K562 (cell line): ENCODE measurements around the gene WSCD2. TPM values are rescaled to one million over a fixed set of nuclear protein-coding genes. Genes with fewer than 3 reads are reported as not detected.

ENCODE experiments used
- ATAC-seq: fragments of 200-7000 bp; cut with Tn5 transposase; 3 replicates; pipeline ENCODE4 v1.9.1; 2020; ENCODE audit warnings: moderate library complexity
- BruUV-seq: library from RNA; stranded (reverse); fragments of 400-500 nt; replicated peaks from 2 replicates; lab custom pipeline; 2021; lab: Mats Ljungman, UMichigan
- CTCF ChIA-PET: fragments of 300-600 bp; formaldehyde crosslinking; extraction: SDS; loops from one replicate; lab custom pipeline; 2021; ENCODE audit warnings: low intra/inter-chr PET ratio; lab: Yijun Ruan, JAX
- POLR2A ChIA-PET: fragments of 300-600, 350-650 bp; sonication (Branson Sonifier 250); formaldehyde crosslinking; extraction: SDS; loops from one replicate; lab custom pipeline; 2021; ENCODE audit warnings: antibody characterized with exemption, inconsistent platforms; lab: Yijun Ruan, JAX
- DNase-seq, 4 experiments: peaks; one replicate each; pipeline versions ENCODE4 v3.0.0 to v3.0.0-alpha.2; 2011 to 2018; ENCODE audit warnings: low spot score in 3 of 4, mixed read lengths in 3 of 4; ENCODE audit errors: extremely low read depth in 1 of 4
- FAIRE-seq: peaks from 2 replicates; lab custom pipeline; 2011; peaks lifted over from hg19 to GRCh38; lab: Jason Lieb, UNC
- H2AFZ ChIP-seq: 2 replicates; pipeline ENCODE4 v1.6.0; 2011; ENCODE audit warnings: low read depth, low read length, control low read depth, inconsistent platforms
- H3K27ac ChIP-seq: fragments of 200-600 bp; 3 replicates; pipeline ENCODE4 v1.8.0; 2011; ENCODE audit warnings: low read depth, mild to moderate bottlenecking, control low read depth, inconsistent platforms, low read length, moderate library complexity, mixed read lengths; ENCODE audit errors: extremely low read depth
- H3K27me3 ChIP-seq, 2 experiments: fragments of 300-600 bp in 1 of 2; 2 replicates in 1 of 2; 3 replicates in 1 of 2; pipeline versions ENCODE4 v1.6.0 to v1.8.0; 2011; ENCODE audit warnings: inconsistent platforms in 2 of 2, low read length in 2 of 2, mild to moderate bottlenecking in 1 of 2, mixed read lengths in 1 of 2, moderate library complexity in 1 of 2; ENCODE audit not compliant: control insufficient read depth in 2 of 2, insufficient read depth in 2 of 2
- H3K36me3 ChIP-seq: fragments of 300-600 bp; 3 replicates; pipeline ENCODE4 v1.8.0; 2011; ENCODE audit warnings: mild to moderate bottlenecking, low read length, inconsistent platforms; ENCODE audit not compliant: control insufficient read depth, insufficient read depth
- H3K4me1 ChIP-seq, 2 experiments: fragments of 200-600 bp in 1 of 2; replicated peaks in 1 of 2; 2 replicates in 1 of 2; 3 replicates in 1 of 2; pipeline versions ENCODE4 v1.5.1 to v1.8.0; 2011; ENCODE audit warnings: inconsistent platforms in 2 of 2, low read length in 2 of 2, mild to moderate bottlenecking in 1 of 2, mixed read lengths in 1 of 2, moderate library complexity in 1 of 2; ENCODE audit not compliant: control insufficient read depth in 2 of 2, insufficient read depth in 2 of 2
- H3K4me2 ChIP-seq: 2 replicates; pipeline ENCODE4 v1.6.1; 2011; ENCODE audit warnings: low read length, control low read depth, inconsistent platforms, mixed read lengths; ENCODE audit not compliant: insufficient read depth
- H3K4me3 ChIP-seq: fragments of 200-600 bp; sonication (generic), shearing (Covaris generic); 2 replicates; pipeline ENCODE4 v1.5.1; 2016; ENCODE audit warnings: control low read depth, inconsistent platforms
- H3K79me2 ChIP-seq: fragments of 200-600 bp; 3 replicates; pipeline ENCODE4 v1.8.0; 2011; ENCODE audit warnings: low read length, inconsistent platforms; ENCODE audit not compliant: control insufficient read depth, insufficient read depth
- H3K9ac ChIP-seq, 2 experiments: 2 replicates each; pipeline versions ENCODE4 v1.6.0 to v1.6.1; 2011; ENCODE audit warnings: low read depth in 2 of 2, low read length in 2 of 2, control low read depth in 1 of 2, inconsistent platforms in 1 of 2, mild to moderate bottlenecking in 1 of 2, mixed read lengths in 1 of 2; ENCODE audit not compliant: insufficient read depth in 1 of 2
- H3K9me1 ChIP-seq: one replicate; pipeline ENCODE4 v1.6.0; 2011; ENCODE audit warnings: inconsistent platforms, mild to moderate bottlenecking, low read length, moderate library complexity; ENCODE audit not compliant: control insufficient read depth, insufficient read depth
- H3K9me3 ChIP-seq: replicated peaks from 2 replicates; pipeline ENCODE4 v1.5.1; 2011; ENCODE audit warnings: low read depth, low read length, inconsistent platforms; ENCODE audit not compliant: control insufficient read depth, insufficient read depth
- H4K20me1 ChIP-seq: replicated peaks from 2 replicates; pipeline ENCODE4 v1.6.1; 2011; ENCODE audit warnings: low read length, inconsistent platforms, mixed read lengths; ENCODE audit not compliant: control insufficient read depth, insufficient read depth
- C11orf30 ChIP-seq: fragments of 450-650 bp; IDR thresholded peaks from 2 replicates; pipeline ENCODE4 v1.6.1; 2016; ENCODE audit warnings: low read depth, mild to moderate bottlenecking
- ELF4 ChIP-seq: fragments of 450-650 bp; formaldehyde crosslinking; IDR thresholded peaks from 2 replicates; pipeline ENCODE4 v1.4.0; 2022; ENCODE audit warnings: missing genetic modification characterization
- MAFF ChIP-seq: IDR thresholded peaks from 2 replicates; pipeline ENCODE4 v1.6.1; 2012; ENCODE audit warnings: low read length, improper control_type of control experiment
- MAFG ChIP-seq: fragments of 450-650 bp; conservative IDR thresholded peaks from 2 replicates; pipeline ENCODE4 v1.6.1; 2016; ENCODE audit warnings: missing genetic modification characterization, missing compliant biosample characterization
- MAFK ChIP-seq: IDR thresholded peaks from 2 replicates; pipeline ENCODE4 v1.6.1; 2011; ENCODE audit warnings: low read length, improper control_type of control experiment
- TOE1 ChIP-seq, 2 experiments: fragments of 450-650 bp in 1 of 2; sonication (generic) in 1 of 2; formaldehyde crosslinking in 1 of 2; IDR thresholded peaks; 2 replicates each; pipeline versions ENCODE4 v1.7.1 to v1.8.0; 2016 to 2022; ENCODE audit warnings: borderline replicate concordance in 2 of 2, mild to moderate bottlenecking in 2 of 2, antibody characterized with exemption in 1 of 2, inconsistent platforms in 1 of 2, low read depth in 1 of 2, missing genetic modification reagents in 1 of 2, moderate library complexity in 1 of 2
- ZNF316 ChIP-seq: fragments of 450-650 bp; IDR thresholded peaks from 2 replicates; pipeline ENCODE4 v1.6.1; 2016
- ZNF76 ChIP-seq: fragments of 250-450 bp; sonication (Bioruptor Pico); IDR thresholded peaks from 2 replicates; pipeline ENCODE4 v1.4.0; 2020; ENCODE audit warnings: mild to moderate bottlenecking, moderate library complexity, borderline replicate concordance
- WGBS: fragments of 100-300 bp; shearing (Covaris generic); methylation state at CpG from one replicate; pipeline ENCODE4 v1.1.6; 2016; ENCODE audit warnings: low coverage, mixed read lengths; ENCODE audit not compliant: insufficient coverage; ENCODE audit errors: missing lambda C conversion rate; 5-methylcytosine and 5-hydroxymethylcytosine counted together
- in situ Hi-C: fragments of 300-500 bp; cut with MboI; formaldehyde crosslinking; loops from 4 replicates; pipeline ENCODE4 v1.15.0; 2018; ENCODE audit warnings: inconsistent platforms, mixed read lengths
- intact Hi-C: fragments of 100-400 bp; cut with micrococcal nuclease; formaldehyde crosslinking; loops from 2 replicates; pipeline ENCODE4 v1.14.2; 2022
- polyA plus RNA-seq, 8 experiments: library from polyadenylated mRNA; depleted of rRNA in 4 of 8; stranded (reverse) in 5 of 8; unstranded in 3 of 8; fragments of >200 nt; fragmentation: Nextera tagmentation in 2 of 8; fragmentation: Illumina TruSeq in 1 of 8; extraction: Ambion mirVana in 2 of 8; extraction: Trizol in 1 of 8; gene quantifications; 2 replicates each; pipeline versions ENCODE4 v1.2.1 to v1.2.3, GENCODE V29; 2011 to 2014; ENCODE audit warnings: inconsistent platforms in 1 of 8, missing spikeins in 1 of 8
- total RNA-seq, 7 experiments: library from RNA; depleted of rRNA in 6 of 7; stranded (reverse); fragments of >200 nt in 6 of 7; fragmentation: Illumina TruSeq in 2 of 7; extraction: Trizol in 2 of 7; gene quantifications; 2 replicates each; pipeline versions ENCODE4 v1.2.1 to v1.2.3, GENCODE V29; 2011 to 2021; ENCODE audit warnings: low replicate concordance in 1 of 7
- TF ChIP-seq, protein P1 (sequence below): sonication (generic); formaldehyde crosslinking; IDR thresholded peaks from 2 replicates; pipeline ENCODE4 v1.5.0; 2020; ENCODE audit warnings: missing genetic modification reagents

The WSCD2 gene
- total and polyA plus RNA-seq, 9 of the 15 experiments (the other 6 are each of a cell fraction or from before 2014, with no cell fraction given): 0.72 to 14.1 (median 4.0) TPM

DNA sequence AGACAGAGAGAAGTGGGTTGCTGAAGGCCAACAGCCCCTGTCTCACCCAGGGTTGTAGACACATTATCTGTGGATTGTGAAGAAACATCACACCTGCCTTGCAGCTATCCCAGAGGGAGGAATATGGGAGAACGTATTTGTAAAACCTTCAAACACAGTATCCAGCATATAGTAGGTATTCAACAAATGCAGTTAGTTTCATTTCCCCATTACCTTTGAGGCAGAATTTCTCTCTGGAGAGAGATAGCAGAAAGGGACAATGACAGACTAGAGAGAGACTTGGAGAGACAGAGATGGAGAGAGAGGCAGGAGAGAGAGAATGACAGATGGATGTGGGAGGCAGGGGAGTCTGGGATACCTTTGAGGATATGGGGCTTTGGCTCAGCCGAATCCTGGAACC is 62.0 kb downstream of the WSCD2 start:
- CTCF ChIA-PET: interaction anchor here (1.0 to 1.5 kb wide), 2 partner anchors 90 to 128 kb away, joined by 4 read pairs; no protein-coding TSS in a partner anchor
- no peaks in the 10 kb centered on the region for H3K79me2 ChIP-seq
- H4K20me1 ChIP-seq: peaks cover 3% of the 10 kb centered on the region
- DNase-seq (no peak), ATAC-seq (no peak), FAIRE-seq (no peak)
- H3K36me3 ChIP-seq: no peaks in the 10 kb centered on the region; the same call in 2 of the 3 replicates
- no peak overlapping the region for H3K4me3 ChIP-seq
- H3K4me1 ChIP-seq: no peaks in the 10 kb centered on the region
- no peaks in the 10 kb centered on the region for H3K9me1 ChIP-seq
- no peak overlapping the region for H3K27ac ChIP-seq
- H3K9ac ChIP-seq: no peak overlapping the region
- no peak overlapping the region for H2AFZ ChIP-seq
- intact Hi-C loops (no loop called here), in situ Hi-C loops (no loop called here)
- no TSS peak for BruUV-seq
- no peaks in the 10 kb centered on the region; a peak in 1 of 5 replicates for H3K27me3 ChIP-seq
- no peak for TF ChIP-seq ZNF76 (CRISPR knock-in tag)
- no peak for TF ChIP-seq ELF4
- TF ChIP-seq, all 486 proteins: peak for 0
- no peak overlapping the region for H3K4me2 ChIP-seq
- no peaks in the 10 kb centered on the region for H3K9me3 ChIP-seq
- WGBS: 0% methylated on average over 2 of the region's 2 CpGs
- POLR2A ChIA-PET: interaction anchor here (0.5 kb wide), 1 partner anchor 786 kb away, joined by 4 read pairs; no protein-coding TSS in a partner anchor

DNA sequence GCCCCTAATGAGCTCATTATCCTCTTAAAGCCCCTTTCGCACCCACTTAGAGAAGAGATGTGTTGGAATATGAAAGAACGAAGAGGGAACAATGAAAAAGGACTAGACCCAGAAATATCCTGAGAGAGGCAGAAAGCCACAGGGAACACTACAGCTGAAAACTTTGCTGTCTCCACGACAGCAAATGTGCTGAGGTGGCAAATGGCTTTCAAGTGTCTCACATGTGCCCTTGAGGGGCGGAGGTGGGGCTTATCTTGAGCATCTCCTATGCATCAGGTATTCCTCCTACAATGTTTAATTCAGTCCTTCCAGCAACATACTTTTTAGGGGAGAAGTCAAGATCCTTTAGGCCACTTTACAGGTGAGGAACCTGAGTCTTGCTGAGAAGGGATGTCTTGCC is 62.9 kb downstream of the WSCD2 start:
- H3K27me3 ChIP-seq: no peaks in the 10 kb centered on the region; a peak in 1 of 5 replicates
- DNase-seq: no peak
- no TSS peak for BruUV-seq
- no peak overlapping the region for H3K9ac ChIP-seq
- H3K4me2 ChIP-seq: no peak overlapping the region
- FAIRE-seq: no peak
- no peak for ATAC-seq
- no peaks in the 10 kb centered on the region; the same call in 2 of the 3 replicates for H3K36me3 ChIP-seq
- in situ Hi-C loops: no loop called here
- H2AFZ ChIP-seq: no peak overlapping the region
- ChIA-PET CTCF (interaction anchor here (1.1 to 1.5 kb wide), 2 partner anchors 91 to 128 kb away, joined by 3 to 4 read pairs; no protein-coding TSS in a partner anchor), POLR2A (interaction anchor here (0.5 kb wide), 1 partner anchor 786 kb away, joined by 4 read pairs; no protein-coding TSS in a partner anchor)
- H3K9me3 ChIP-seq: no peaks in the 10 kb centered on the region
- no peaks in the 10 kb centered on the region for H3K79me2 ChIP-seq
- TF ChIP-seq MAFG (tag) (peak; percentile 69), MAFK (peak; percentile 55; the same call in 1 of the 2 replicates), MAFF (peak; percentile 54), TOE1 (IDR thresholded peaks at IDR 0.05; ENCODE audit: borderline replicate concordance) (no peak), TOE1 (CRISPR knock-in tag; IDR thresholded peaks at IDR 0.05; ENCODE audit: borderline replicate concordance, low read depth) (no peak), C11orf30 (peak; percentile 62; the same call in 1 of the 2 replicates), ZNF316 (peak; percentile 70)
- TF ChIP-seq, protein P1, sequence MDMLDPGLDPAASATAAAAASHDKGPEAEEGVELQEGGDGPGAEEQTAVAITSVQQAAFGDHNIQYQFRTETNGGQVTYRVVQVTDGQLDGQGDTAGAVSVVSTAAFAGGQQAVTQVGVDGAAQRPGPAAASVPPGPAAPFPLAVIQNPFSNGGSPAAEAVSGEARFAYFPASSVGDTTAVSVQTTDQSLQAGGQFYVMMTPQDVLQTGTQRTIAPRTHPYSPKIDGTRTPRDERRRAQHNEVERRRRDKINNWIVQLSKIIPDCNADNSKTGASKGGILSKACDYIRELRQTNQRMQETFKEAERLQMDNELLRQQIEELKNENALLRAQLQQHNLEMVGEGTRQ: no peak
- no peak overlapping the region for H3K27ac ChIP-seq
- H4K20me1 ChIP-seq: peaks cover 3% of the 10 kb centered on the region
- intact Hi-C loops: no loop called here
- H3K4me3 ChIP-seq: no peak overlapping the region
- H3K4me1 ChIP-seq: no peaks in the 10 kb centered on the region
- H3K9me1 ChIP-seq: no peaks in the 10 kb centered on the region
- WGBS: 2% methylated on average over 4 of the region's 4 CpGs
